GM12878 (cell line): Measurements from ENCODE around the gene PCCB. TPM values are rescaled to one million over a fixed set of nuclear protein-coding genes. Genes with fewer than 3 reads are reported as not detected.
"Not testable (repeated sequence)": the region's sequence is repeated elsewhere in the genome, so short reads cannot be mapped to it uniquely, and the experiment has no call there.

Experiments
- ATAC-seq: fragments of 200-7000 bp; cut with Tn5 transposase; 3 replicates; pipeline ENCODE4 v1.9.1; 2020; ENCODE audit warnings: mild to moderate bottlenecking, moderate library complexity
- BruUV-seq: library from RNA; stranded (reverse); fragments of 400-500 nt; replicated peaks from 2 replicates; lab custom pipeline; 2021; lab: Mats Ljungman, UMichigan
- CTCF ChIA-PET: fragments of 300-600 bp; sonication (Branson Sonifier 250); formaldehyde crosslinking; extraction: SDS; loops from one replicate; lab custom pipeline; 2021; ENCODE audit warnings: inconsistent platforms; lab: Yijun Ruan, JAX
- POLR2A ChIA-PET: fragments of 350-600 bp; formaldehyde crosslinking; extraction: SDS; loops from one replicate; lab custom pipeline; 2021; ENCODE audit warnings: inconsistent platforms; lab: Charles Lee
- RAD21 ChIA-PET: fragments of 300-600 bp; sonication (Branson Sonifier 250); formaldehyde crosslinking; loops from one replicate; lab custom pipeline; 2023; ENCODE audit warnings: antibody characterized with exemption; ENCODE audit not compliant: unreplicated experiment; lab: Charles Lee
- SMC1A ChIA-PET: fragments of 300-600 bp; sonication (Branson Sonifier 250); formaldehyde crosslinking; loops from one replicate; lab custom pipeline; 2023; ENCODE audit not compliant: unreplicated experiment, uncharacterized antibody; lab: Charles Lee
- DNase-seq: peaks from one replicate; pipeline ENCODE4 v3.0.0-alpha.2; 2011; ENCODE audit warnings: low read depth, low spot score
- FAIRE-seq: peaks from 3 replicates; lab custom pipeline; 2011; peaks lifted over from hg19 to GRCh38; lab: Jason Lieb, UNC
- H2AFZ ChIP-seq: 2 replicates; pipeline ENCODE4 v1.6.0; 2011; ENCODE audit warnings: low read depth, low read length, control low read depth; ENCODE audit not compliant: control insufficient read depth
- H3K27ac ChIP-seq: 2 replicates; pipeline ENCODE4 v1.5.1; 2011; ENCODE audit warnings: control low read depth; ENCODE audit not compliant: control insufficient read depth, insufficient read depth
- H3K27me3 ChIP-seq, 2 experiments: replicated peaks in 1 of 2; 2 replicates each; pipeline versions ENCODE4 v1.6.0 to v1.6.1; 2011; ENCODE audit warnings: low read length in 1 of 2; ENCODE audit not compliant: control insufficient read depth in 2 of 2, insufficient read depth in 2 of 2
- H3K36me3 ChIP-seq, 2 experiments: 2 replicates each; pipeline ENCODE4 v1.5.1; 2011; ENCODE audit warnings: low read length in 1 of 2; ENCODE audit not compliant: control insufficient read depth in 2 of 2, insufficient read depth in 2 of 2
- H3K4me1 ChIP-seq: 2 replicates; pipeline ENCODE4 v1.6.1; 2011; ENCODE audit warnings: mild to moderate bottlenecking, low read length, moderate library complexity, mixed read lengths; ENCODE audit not compliant: control insufficient read depth, insufficient read depth
- H3K4me2 ChIP-seq: 2 replicates; pipeline ENCODE4 v1.6.0; 2011; ENCODE audit warnings: control low read depth; ENCODE audit not compliant: control insufficient read depth, insufficient read depth
- H3K4me3 ChIP-seq: fragments of 200-600 bp; sonication (generic); 2 replicates; pipeline ENCODE4 v1.5.1; 2016
- H3K79me2 ChIP-seq: 2 replicates; pipeline ENCODE4 v1.6.0; 2011; ENCODE audit warnings: low read length; ENCODE audit not compliant: control insufficient read depth, insufficient read depth
- H3K9ac ChIP-seq: 2 replicates; pipeline ENCODE4 v1.8.0; 2011; ENCODE audit warnings: low read length, control low read depth, mixed read lengths; ENCODE audit not compliant: control insufficient read depth, insufficient read depth
- H3K9me3 ChIP-seq: replicated peaks from 3 replicates; pipeline ENCODE4 v1.5.1; 2011; ENCODE audit warnings: mild to moderate bottlenecking, low read length; ENCODE audit not compliant: control insufficient read depth, insufficient read depth
- H4K20me1 ChIP-seq: 2 replicates; pipeline ENCODE4 v1.6.0; 2011; ENCODE audit not compliant: control insufficient read depth, insufficient read depth
- EP300 ChIP-seq, 2 experiments: fragments of 150-350 bp in 1 of 2; IDR thresholded peaks; 2 replicates each; pipeline ENCODE4 v1.6.1; 2011 to 2012; ENCODE audit warnings: low read depth in 2 of 2, low read length in 2 of 2, borderline replicate concordance in 1 of 2, improper control_type of control experiment in 1 of 2, inconsistent platforms in 1 of 2; ENCODE audit not compliant: control insufficient read depth in 1 of 2
- ESRRA ChIP-seq: IDR thresholded peaks from 2 replicates; pipeline ENCODE4 v1.6.1; 2012; ENCODE audit warnings: mild to moderate bottlenecking, low read length, improper control_type of control experiment
- JUNB ChIP-seq: IDR thresholded peaks from 2 replicates; pipeline ENCODE4 v1.6.1; 2016; ENCODE audit warnings: antibody characterized with exemption, mild to moderate bottlenecking
- NFIC ChIP-seq: IDR thresholded peaks from 2 replicates; pipeline ENCODE4 v1.6.1; 2012; ENCODE audit warnings: low read depth, mild to moderate bottlenecking, inconsistent platforms, low read length, moderate library complexity
- POU2F2 ChIP-seq: IDR thresholded peaks from 3 replicates; pipeline ENCODE4 v1.6.1; 2011; ENCODE audit warnings: low read depth, mild to moderate bottlenecking, low read length, borderline replicate concordance
- SIX5 ChIP-seq: IDR thresholded peaks from 2 replicates; pipeline ENCODE4 v1.6.1; 2011; ENCODE audit warnings: mild to moderate bottlenecking, low read depth, low read length, moderate library complexity; ENCODE audit not compliant: severe bottlenecking
- ZNF622 ChIP-seq: fragments of 450-650 bp; IDR thresholded peaks from 2 replicates; pipeline ENCODE4 v1.6.1; 2017; ENCODE audit warnings: mild to moderate bottlenecking, inconsistent platforms
- WGBS: methylation state at CpG from one replicate; pipeline ENCODE4 v1.1.6; 2016; ENCODE audit warnings: low lambda C conversion rate; ENCODE audit not compliant: insufficient replicate concordance, insufficient coverage; ENCODE audit errors: missing lambda C conversion rate; 5-methylcytosine and 5-hydroxymethylcytosine counted together
- in situ Hi-C: fragments of 300-500 bp; cut with MboI; formaldehyde crosslinking; loops from 9 replicates; pipeline ENCODE4 v1.14.3; 2018; ENCODE audit warnings: mixed read lengths
- intact Hi-C: fragments of 100-400 bp; cut with micrococcal nuclease; formaldehyde crosslinking; loops from one replicate; pipeline ENCODE4 v1.14.2; 2022; ENCODE audit not compliant: unreplicated experiment
- polyA plus RNA-seq, 11 experiments: library from polyadenylated mRNA; depleted of rRNA in 4 of 11; unstranded in 6 of 11; stranded (reverse) in 5 of 11; fragments of >200 nt; fragmentation: Nextera tagmentation in 4 of 11; fragmentation: Illumina TruSeq in 1 of 11; extraction: Ambion mirVana in 4 of 11; extraction: Trizol in 1 of 11; gene quantifications; 1 replicate in 1 of 11; 2 replicates in 10 of 11; pipeline versions ENCODE4 v1.2.1 to v1.2.3, GENCODE V29; 2011 to 2016; ENCODE audit warnings: inconsistent platforms in 2 of 11, missing spikeins in 2 of 11, low read depth in 1 of 11
- total RNA-seq, 4 experiments: library from RNA; depleted of rRNA in 3 of 4; stranded (reverse); fragments of >200 nt in 3 of 4; fragmentation: Illumina TruSeq in 1 of 4; extraction: Trizol in 1 of 4; gene quantifications; 2 replicates each; pipeline versions ENCODE4 v1.2.1 to v1.2.3, GENCODE V29; 2013 to 2021
- TF ChIP-seq, protein P1 (sequence below): fragments of 450-650 bp; IDR thresholded peaks from 2 replicates; pipeline ENCODE4 v1.6.1; 2016; ENCODE audit warnings: mild to moderate bottlenecking

Gene PCCB
- total and polyA plus RNA-seq, 10 of the 15 experiments (the other 5 are each of a cell fraction or from before 2014, with no cell fraction given), result 67.2 to 133 (median 86.9) TPM

DNA sequence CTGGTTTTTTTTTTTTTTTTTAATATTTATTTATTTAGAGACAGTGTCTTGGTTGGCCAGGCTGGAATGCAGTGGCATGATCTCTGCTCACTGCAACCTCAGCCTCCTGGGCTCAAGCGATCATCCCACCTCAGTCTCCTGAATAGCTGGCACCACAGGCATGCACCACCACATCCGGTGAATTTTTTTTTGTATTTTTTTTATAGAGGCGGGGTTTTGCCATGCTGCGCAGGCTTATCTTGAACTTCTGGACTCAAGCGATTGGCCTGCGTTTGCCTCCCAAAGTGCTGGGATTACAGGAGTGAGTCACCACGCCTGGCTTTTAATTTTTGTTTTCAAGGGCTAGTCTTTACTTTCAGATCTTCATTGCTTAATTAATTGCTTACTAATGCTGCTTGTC, 13.1 kb downstream of the PCCB start (continued):
- no peak for TF ChIP-seq SIX5
- TF ChIP-seq EP300 (IDR thresholded peaks at IDR 0.05; ENCODE audit: borderline replicate concordance in 1 of 2, control insufficient read depth in 1 of 2, low read depth in 2 of 2, low read length in 2 of 2), result no peak
- TF ChIP-seq POU2F2, result no peak
- TF ChIP-seq ESRRA, result no peak
- TF ChIP-seq ZNF622, result no peak
- TF ChIP-seq, protein P1, sequence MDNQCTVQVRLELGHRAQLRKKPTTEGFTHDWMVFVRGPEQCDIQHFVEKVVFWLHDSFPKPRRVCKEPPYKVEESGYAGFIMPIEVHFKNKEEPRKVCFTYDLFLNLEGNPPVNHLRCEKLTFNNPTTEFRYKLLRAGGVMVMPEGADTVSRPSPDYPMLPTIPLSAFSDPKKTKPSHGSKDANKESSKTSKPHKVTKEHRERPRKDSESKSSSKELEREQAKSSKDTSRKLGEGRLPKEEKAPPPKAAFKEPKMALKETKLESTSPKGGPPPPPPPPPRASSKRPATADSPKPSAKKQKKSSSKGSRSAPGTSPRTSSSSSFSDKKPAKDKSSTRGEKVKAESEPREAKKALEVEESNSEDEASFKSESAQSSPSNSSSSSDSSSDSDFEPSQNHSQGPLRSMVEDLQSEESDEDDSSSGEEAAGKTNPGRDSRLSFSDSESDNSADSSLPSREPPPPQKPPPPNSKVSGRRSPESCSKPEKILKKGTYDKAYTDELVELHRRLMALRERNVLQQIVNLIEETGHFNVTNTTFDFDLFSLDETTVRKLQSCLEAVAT, result no peak

DNA sequence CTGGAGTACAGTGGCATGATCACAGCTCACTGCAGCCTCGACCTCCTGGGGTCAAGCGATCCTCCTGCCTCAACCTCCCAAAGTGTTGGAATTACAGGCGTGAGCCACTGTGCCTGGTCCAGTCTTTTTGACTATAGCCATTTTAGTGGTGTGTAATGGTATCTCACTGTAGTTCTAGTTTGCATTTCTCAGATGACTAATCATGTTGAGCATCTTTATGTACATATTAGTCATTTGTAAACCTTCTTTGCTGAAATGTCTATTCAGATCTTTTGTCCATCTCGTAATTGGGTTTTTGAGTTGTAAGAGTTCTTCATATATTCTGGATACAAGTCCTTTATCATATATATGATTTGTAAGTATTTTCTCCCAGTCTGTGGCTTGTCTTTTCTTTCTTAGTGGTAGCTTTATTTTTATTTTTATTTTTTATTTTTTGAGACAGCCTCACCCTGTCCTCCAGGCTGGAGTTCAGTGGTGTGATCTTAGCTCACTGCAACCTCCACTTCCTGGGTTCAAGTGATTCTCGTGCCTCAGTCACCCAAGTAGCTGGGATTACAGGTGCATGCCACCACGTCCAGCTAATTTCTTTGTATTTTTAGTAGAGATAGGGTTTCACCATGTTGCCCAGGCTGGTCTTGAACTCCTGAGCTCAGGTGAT, 16.5 kb downstream of the PCCB start:
- intact Hi-C loops, H3K79me2 ChIP-seq, H3K4me3 ChIP-seq, DNase-seq, H3K36me3 ChIP-seq, H3K4me1 ChIP-seq, H3K9ac ChIP-seq, H4K20me1 ChIP-seq, H3K9me3 ChIP-seq, RAD21 ChIA-PET, H3K4me2 ChIP-seq, H2AFZ ChIP-seq, BruUV-seq, in situ Hi-C loops, H3K27ac ChIP-seq, H3K27me3 ChIP-seq, CTCF ChIA-PET, POLR2A ChIA-PET: not testable (repeated sequence)
- FAIRE-seq (peak; percentile 90), ATAC-seq (peak; percentile 79)
- WGBS, result 21% methylated on average over 6 of the region's 6 CpGs
- TF ChIP-seq NFIC (0 out of 2 replicates have a peak, but pooled peaks have one; percentile 21), JUNB (peak; percentile 78)
- SMC1A ChIA-PET, result interaction anchor here (1.4 to 1.6 kb wide), 2 partner anchors 18 to 20 kb away, joined by 3 read pairs; no protein-coding TSS in a partner anchor
